K562 (cell line): ENCODE data around the gene LMAN1L. TPM values are rescaled to one million over a fixed set of nuclear protein-coding genes. Genes with fewer than 3 reads are reported as not detected.

Experiments used
- ATAC-seq: fragments of 200-7000 bp; cut with Tn5 transposase; 3 replicates; pipeline ENCODE4 v1.9.1; 2020; ENCODE audit warnings: moderate library complexity
- BruUV-seq: library from RNA; stranded (reverse); fragments of 400-500 nt; replicated peaks from 2 replicates; lab custom pipeline; 2021; lab: Mats Ljungman, UMichigan
- CTCF ChIA-PET: fragments of 300-600 bp; formaldehyde crosslinking; extraction: SDS; loops from one replicate; lab custom pipeline; 2021; ENCODE audit warnings: low intra/inter-chr PET ratio; lab: Yijun Ruan, JAX
- POLR2A ChIA-PET: fragments of 300-600, 350-650 bp; sonication (Branson Sonifier 250); formaldehyde crosslinking; extraction: SDS; loops from one replicate; lab custom pipeline; 2021; ENCODE audit warnings: antibody characterized with exemption, inconsistent platforms; lab: Yijun Ruan, JAX
- DNase-seq, 4 experiments: peaks; one replicate each; pipeline versions ENCODE4 v3.0.0 to v3.0.0-alpha.2; 2011 to 2018; ENCODE audit warnings: low spot score in 3 of 4, mixed read lengths in 3 of 4; ENCODE audit errors: extremely low read depth in 1 of 4
- FAIRE-seq: peaks from 2 replicates; lab custom pipeline; 2011; peaks lifted over from hg19 to GRCh38; lab: Jason Lieb, UNC
- H2AFZ ChIP-seq: 2 replicates; pipeline ENCODE4 v1.6.0; 2011; ENCODE audit warnings: low read depth, low read length, control low read depth, inconsistent platforms
- H3K27ac ChIP-seq: fragments of 200-600 bp; 3 replicates; pipeline ENCODE4 v1.8.0; 2011; ENCODE audit warnings: low read depth, mild to moderate bottlenecking, control low read depth, inconsistent platforms, low read length, moderate library complexity, mixed read lengths; ENCODE audit errors: extremely low read depth
- H3K27me3 ChIP-seq, 2 experiments: fragments of 300-600 bp in 1 of 2; 2 replicates in 1 of 2; 3 replicates in 1 of 2; pipeline versions ENCODE4 v1.6.0 to v1.8.0; 2011; ENCODE audit warnings: inconsistent platforms in 2 of 2, low read length in 2 of 2, mild to moderate bottlenecking in 1 of 2, mixed read lengths in 1 of 2, moderate library complexity in 1 of 2; ENCODE audit not compliant: control insufficient read depth in 2 of 2, insufficient read depth in 2 of 2
- H3K36me3 ChIP-seq: fragments of 300-600 bp; 3 replicates; pipeline ENCODE4 v1.8.0; 2011; ENCODE audit warnings: mild to moderate bottlenecking, low read length, inconsistent platforms; ENCODE audit not compliant: control insufficient read depth, insufficient read depth
- H3K4me1 ChIP-seq, 2 experiments: fragments of 200-600 bp in 1 of 2; replicated peaks in 1 of 2; 2 replicates in 1 of 2; 3 replicates in 1 of 2; pipeline versions ENCODE4 v1.5.1 to v1.8.0; 2011; ENCODE audit warnings: inconsistent platforms in 2 of 2, low read length in 2 of 2, mild to moderate bottlenecking in 1 of 2, mixed read lengths in 1 of 2, moderate library complexity in 1 of 2; ENCODE audit not compliant: control insufficient read depth in 2 of 2, insufficient read depth in 2 of 2
- H3K4me2 ChIP-seq: 2 replicates; pipeline ENCODE4 v1.6.1; 2011; ENCODE audit warnings: low read length, control low read depth, inconsistent platforms, mixed read lengths; ENCODE audit not compliant: insufficient read depth
- H3K4me3 ChIP-seq: fragments of 200-600 bp; sonication (generic), shearing (Covaris generic); 2 replicates; pipeline ENCODE4 v1.5.1; 2016; ENCODE audit warnings: control low read depth, inconsistent platforms
- H3K79me2 ChIP-seq: fragments of 200-600 bp; 3 replicates; pipeline ENCODE4 v1.8.0; 2011; ENCODE audit warnings: low read length, inconsistent platforms; ENCODE audit not compliant: control insufficient read depth, insufficient read depth
- H3K9ac ChIP-seq, 2 experiments: 2 replicates each; pipeline versions ENCODE4 v1.6.0 to v1.6.1; 2011; ENCODE audit warnings: low read depth in 2 of 2, low read length in 2 of 2, control low read depth in 1 of 2, inconsistent platforms in 1 of 2, mild to moderate bottlenecking in 1 of 2, mixed read lengths in 1 of 2; ENCODE audit not compliant: insufficient read depth in 1 of 2
- H3K9me1 ChIP-seq: one replicate; pipeline ENCODE4 v1.6.0; 2011; ENCODE audit warnings: inconsistent platforms, mild to moderate bottlenecking, low read length, moderate library complexity; ENCODE audit not compliant: control insufficient read depth, insufficient read depth
- H3K9me3 ChIP-seq: replicated peaks from 2 replicates; pipeline ENCODE4 v1.5.1; 2011; ENCODE audit warnings: low read depth, low read length, inconsistent platforms; ENCODE audit not compliant: control insufficient read depth, insufficient read depth
- H4K20me1 ChIP-seq: replicated peaks from 2 replicates; pipeline ENCODE4 v1.6.1; 2011; ENCODE audit warnings: low read length, inconsistent platforms, mixed read lengths; ENCODE audit not compliant: control insufficient read depth, insufficient read depth
- BCOR ChIP-seq: fragments of 450-650 bp; IDR thresholded peaks from 2 replicates; pipeline ENCODE4 v1.6.1; 2016
- CBFB ChIP-seq: sonication (generic); formaldehyde crosslinking; IDR thresholded peaks from 2 replicates; pipeline ENCODE4 v1.4.0; 2020; ENCODE audit warnings: mild to moderate bottlenecking, missing genetic modification reagents
- CREM ChIP-seq: IDR thresholded peaks from 2 replicates; pipeline ENCODE4 v1.6.1; 2014; ENCODE audit warnings: antibody characterized with exemption, low read depth
- GATAD2A ChIP-seq: fragments of 450-650 bp; IDR thresholded peaks from 2 replicates; pipeline ENCODE4 v1.6.1; 2017
- JUND ChIP-seq, 2 experiments: IDR thresholded peaks; 2 replicates in 1 of 2; 3 replicates in 1 of 2; pipeline ENCODE4 v1.6.1; 2011; ENCODE audit warnings: borderline replicate concordance in 2 of 2, low read depth in 2 of 2, low read length in 2 of 2, improper control_type of control experiment in 1 of 2, missing biosample characterization in 1 of 2, missing genetic modification characterization in 1 of 2, missing genetic modification reagents in 1 of 2
- MAFK ChIP-seq: IDR thresholded peaks from 2 replicates; pipeline ENCODE4 v1.6.1; 2011; ENCODE audit warnings: low read length, improper control_type of control experiment
- MCM7 ChIP-seq, 2 experiments: fragments of 450-650 bp; IDR thresholded peaks; 2 replicates each; pipeline ENCODE4 v1.6.1; 2016 to 2018
- PTBP1 ChIP-seq: fragments of 200-400 bp; formaldehyde crosslinking; IDR thresholded peaks from 2 replicates; pipeline ENCODE4 v1.6.1; 2017; ENCODE audit warnings: low read depth, low read length
- RBFOX2 ChIP-seq: fragments of 200-400 bp; formaldehyde crosslinking; IDR thresholded peaks from 2 replicates; pipeline ENCODE4 v1.6.1; 2017; ENCODE audit warnings: low read depth, mild to moderate bottlenecking, low read length, moderate library complexity
- RHOXF2B ChIP-seq: fragments of 250-450 bp; sonication (Bioruptor Pico); conservative IDR thresholded peaks from 2 replicates; pipeline ENCODE4 v1.5.1; 2021
- SIX5 ChIP-seq, 2 experiments: IDR thresholded peaks; 2 replicates each; pipeline ENCODE4 v1.6.1; 2011; ENCODE audit warnings: low read length in 2 of 2, borderline replicate concordance in 1 of 2, low read depth in 1 of 2, mild to moderate bottlenecking in 1 of 2, moderate library complexity in 1 of 2; ENCODE audit not compliant: insufficient read depth in 1 of 2
- SNIP1 ChIP-seq: fragments of 450-650 bp; IDR thresholded peaks from 2 replicates; pipeline ENCODE4 v1.7.1; 2017; ENCODE audit warnings: low read depth, mild to moderate bottlenecking
- STAT5A ChIP-seq: IDR thresholded peaks from 2 replicates; pipeline ENCODE4 v1.6.1; 2012; ENCODE audit warnings: low read length, inconsistent platforms, borderline replicate concordance
- WHSC1 ChIP-seq: IDR thresholded peaks from one replicate; pipeline ENCODE4 v1.6.1; 2012; ENCODE audit warnings: low read length, control low read depth, inconsistent platforms
- ZFP1 ChIP-seq: fragments of 450-650 bp; formaldehyde crosslinking; IDR thresholded peaks from 2 replicates; pipeline ENCODE4 v1.4.0; 2020; ENCODE audit warnings: mild to moderate bottlenecking, mixed read lengths
- ZNF263 ChIP-seq: sonication (generic); formaldehyde crosslinking; IDR thresholded peaks from 2 replicates; pipeline ENCODE4 v1.8.0; 2022; ENCODE audit warnings: mild to moderate bottlenecking, missing genetic modification reagents, borderline replicate concordance
- WGBS: fragments of 100-300 bp; shearing (Covaris generic); methylation state at CpG from one replicate; pipeline ENCODE4 v1.1.6; 2016; ENCODE audit warnings: low coverage, mixed read lengths; ENCODE audit not compliant: insufficient coverage; ENCODE audit errors: missing lambda C conversion rate; 5-methylcytosine and 5-hydroxymethylcytosine counted together
- in situ Hi-C: fragments of 300-500 bp; cut with MboI; formaldehyde crosslinking; loops from 4 replicates; pipeline ENCODE4 v1.15.0; 2018; ENCODE audit warnings: inconsistent platforms, mixed read lengths
- intact Hi-C: fragments of 100-400 bp; cut with micrococcal nuclease; formaldehyde crosslinking; loops from 2 replicates; pipeline ENCODE4 v1.14.2; 2022
- polyA plus RNA-seq, 8 experiments: library from polyadenylated mRNA; depleted of rRNA in 4 of 8; stranded (reverse) in 5 of 8; unstranded in 3 of 8; fragments of >200 nt; fragmentation: Nextera tagmentation in 2 of 8; fragmentation: Illumina TruSeq in 1 of 8; extraction: Ambion mirVana in 2 of 8; extraction: Trizol in 1 of 8; gene quantifications; 2 replicates each; pipeline versions ENCODE4 v1.2.1 to v1.2.3, GENCODE V29; 2011 to 2014; ENCODE audit warnings: inconsistent platforms in 1 of 8, missing spikeins in 1 of 8
- total RNA-seq, 7 experiments: library from RNA; depleted of rRNA in 6 of 7; stranded (reverse); fragments of >200 nt in 6 of 7; fragmentation: Illumina TruSeq in 2 of 7; extraction: Trizol in 2 of 7; gene quantifications; 2 replicates each; pipeline versions ENCODE4 v1.2.1 to v1.2.3, GENCODE V29; 2011 to 2021; ENCODE audit warnings: low replicate concordance in 1 of 7

Gene LMAN1L
- total and polyA plus RNA-seq, 9 of the 15 experiments (the other 6 are each of a cell fraction or from before 2014, with no cell fraction given) = not detected

GRCh38 chr15:74786551-74787165 lies 26.0 kb upstream of the LMAN1L start:
- no peak overlapping the region for H3K4me3 ChIP-seq

GRCh38 chr15:74787251-74788041 lies 25.2 kb upstream of the LMAN1L start:
- ATAC-seq (peak; percentile 83), FAIRE-seq (peak; percentile 78), DNase-seq (peak; percentile 41 to 77 (median 56))
- BruUV-seq = no TSS peak
- Histone ChIP-seq H3K9me3 (no peaks in the 10 kb centered on the region), H3K9ac (peak overlapping the region in 1 of 2 experiments; percentile 77; a peak in 2 of 4 replicates), H3K27me3 (no peaks in the 10 kb centered on the region), H3K36me3 (peaks cover 68% of the 10 kb centered on the region; the same call in 2 of the 3 replicates), H3K4me2 (peak overlapping the region; percentile 0; the same call in 1 of the 2 replicates), H3K4me3 (no peak overlapping the region), H2AFZ (no peak overlapping the region), H3K9me1 (no peaks in the 10 kb centered on the region), H3K4me1 (peaks cover 42 to 66% of the 10 kb centered on the region in 2 experiments), H3K79me2 (peaks cover 97% of the 10 kb centered on the region), H4K20me1 (peaks cover 40% of the 10 kb centered on the region), H3K27ac (no peak overlapping the region)
- CTCF ChIA-PET = interaction anchor here (1.2 kb wide), 1 partner anchor 12 kb away, joined by 3 read pairs; no protein-coding TSS in a partner anchor
- POLR2A ChIA-PET = interaction anchor here (0.6 to 1.3 kb wide), 4 partner anchors 10 to 162 kb away, joined by 3 to 8 read pairs (median 3); no protein-coding TSS in a partner anchor
- in situ Hi-C loops (no loop called here), intact Hi-C loops (no loop called here)
- 39% methylated on average over 13 of the region's 13 CpGs for WGBS
- no peak for TF ChIP-seq STAT5A
- TF ChIP-seq MCM7 (IDR thresholded peaks at IDR 0.05) = no peak
- no peak for TF ChIP-seq SNIP1
- peak; percentile 50; the same call in 1 of the 2 replicates for TF ChIP-seq CREM
- no peak for TF ChIP-seq GATAD2A
- no peak for TF ChIP-seq ZFP1 (CRISPR knock-in tag)
- TF ChIP-seq MAFK = no peak
- no peak for TF ChIP-seq JUND (IDR thresholded peaks at IDR 0.05; ENCODE audit: borderline replicate concordance, low read depth, low read length)
- TF ChIP-seq JUND (tag; IDR thresholded peaks at IDR 0.05; ENCODE audit: borderline replicate concordance, low read depth, low read length) = no peak
- no peak for TF ChIP-seq SIX5 (IDR thresholded peaks at IDR 0.05; ENCODE audit: borderline replicate concordance in 1 of 2, insufficient read depth in 1 of 2, low read depth in 1 of 2, low read length in 2 of 2)
- TF ChIP-seq WHSC1 = no peak
- 0 out of 2 replicates have a peak, but pooled peaks have one; percentile 68 for TF ChIP-seq CBFB (CRISPR knock-in tag)
- peak; percentile 33 for TF ChIP-seq RBFOX2
- no peak for TF ChIP-seq PTBP1
- no peak for TF ChIP-seq RHOXF2B (CRISPR knock-in tag)

More at GRCh38 chr15:74786551-74787165, 26.0 kb upstream of the LMAN1L start:
- no TSS peak for BruUV-seq
- in situ Hi-C loops (no loop called here), intact Hi-C loops (no loop called here)
- H3K79me2 ChIP-seq = peaks cover 92% of the 10 kb centered on the region
- TF ChIP-seq ZNF263 (0 out of 2 replicates have a peak, but pooled peaks have one; percentile 60), BCOR (no peak)
- peaks cover 43 to 68% of the 10 kb centered on the region in 2 experiments for H3K4me1 ChIP-seq
- no peaks in the 10 kb centered on the region for H3K9me3 ChIP-seq
- 83% methylated on average over 6 of the region's 7 CpGs for WGBS
- H2AFZ ChIP-seq = no peak overlapping the region
- H3K36me3 ChIP-seq = peaks cover 60% of the 10 kb centered on the region; the same call in 2 of the 3 replicates
- no peaks in the 10 kb centered on the region for H3K27me3 ChIP-seq
- FAIRE-seq (no peak), DNase-seq (no peak), ATAC-seq (no peak)
- POLR2A ChIA-PET = interaction anchor here (1.0 to 1.3 kb wide), 3 partner anchors 9 to 130 kb away, joined by 3 to 8 read pairs (median 3); no protein-coding TSS in a partner anchor
- H3K9ac ChIP-seq = peak overlapping the region in 1 of 2 experiments; percentile 77; a peak in 2 of 4 replicates
- H3K9me1 ChIP-seq = no peaks in the 10 kb centered on the region
- H3K27ac ChIP-seq = no peak overlapping the region
- peaks cover 33% of the 10 kb centered on the region for H4K20me1 ChIP-seq
- CTCF ChIA-PET = no interaction called here
- H3K4me2 ChIP-seq = peak overlapping the region; percentile 0; the same call in 1 of the 2 replicates
